HG02588 (cell line): ENCODE results near the gene PIANP.
"Not testable (repeated sequence)": the region's sequence is repeated elsewhere in the genome, so short reads cannot be mapped to it uniquely, and the experiment has no call there.

ENCODE experiments used
- ATAC-seq: cut with Tn5 transposase; IDR thresholded peaks from one replicate; pipeline ENCODE4 v1.9.1; 2021; ENCODE audit warnings: mild to moderate bottlenecking, moderate library complexity; ENCODE audit not compliant: unreplicated experiment

The PIANP gene

DNA sequence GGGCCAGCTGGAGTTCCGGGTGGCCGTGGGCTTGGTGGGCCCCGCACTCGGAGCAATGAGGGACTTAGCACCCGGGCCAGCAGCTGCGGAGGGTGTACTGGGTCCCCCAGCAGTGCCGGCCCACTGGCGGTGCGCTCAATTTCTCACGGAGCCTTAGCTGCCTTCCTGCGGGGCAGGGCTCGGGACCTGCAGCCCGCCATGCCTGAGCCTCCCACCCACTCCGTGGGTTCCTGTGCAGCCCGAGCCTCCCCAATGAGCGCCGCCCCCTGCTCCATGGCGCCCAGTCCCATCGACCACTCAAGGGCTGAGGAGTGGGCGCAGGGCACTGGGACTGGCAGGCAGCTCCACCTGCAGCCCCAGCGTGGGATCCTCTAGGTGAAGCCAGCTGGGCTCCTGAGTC, 7.7 kb upstream of the PIANP start:
- ATAC-seq, result not testable (repeated sequence)

- ATAC-seq, result no peak
Observed at GRCh38 chr12:6703631-6704030, 3.0 kb upstream of the PIANP start.

GRCh38 chr12:6701078-6701768, 608 bp upstream of the PIANP start:
- no peak for ATAC-seq

- no peak for ATAC-seq
Observed at GRCh38 chr12:6699989-6700645, 498 bp downstream of the PIANP start.

- no peak for ATAC-seq
Observed at GRCh38 chr12:6699259-6699988, 1.2 kb downstream of the PIANP start.

DNA sequence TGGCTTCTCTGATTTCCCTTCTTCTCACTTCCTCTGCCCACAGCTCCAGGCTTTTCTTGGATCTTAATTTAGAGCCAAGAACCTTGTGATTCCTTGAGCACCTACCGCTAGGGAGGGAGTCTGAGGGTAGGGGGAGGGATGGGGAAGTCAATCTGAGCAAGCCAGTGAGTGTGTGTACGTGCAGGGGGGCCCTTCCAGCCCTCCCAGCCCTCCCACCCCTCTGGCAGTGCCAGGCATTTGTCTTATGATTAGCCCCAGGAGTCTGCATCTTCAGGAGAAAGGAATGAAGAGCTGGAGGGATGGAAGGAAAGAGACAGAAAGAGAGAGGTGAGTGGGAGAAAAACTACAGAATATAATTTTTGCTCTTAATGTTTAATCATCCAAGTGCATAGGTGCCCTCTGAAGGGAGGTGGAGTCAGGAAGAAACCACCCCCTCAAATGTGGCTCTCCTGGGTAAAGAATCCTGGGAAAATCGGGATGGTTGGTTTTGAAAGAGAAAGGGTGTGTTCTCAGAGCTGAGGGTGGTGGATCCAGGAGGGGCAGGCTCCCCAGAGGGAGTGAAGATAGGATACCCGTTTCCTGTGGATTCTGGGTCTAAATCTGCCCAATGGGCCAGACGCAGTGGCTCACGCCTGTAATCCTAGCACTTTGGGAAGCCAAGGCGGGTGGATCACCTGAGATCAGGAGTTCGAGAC, 2.1 kb downstream of the PIANP start:
- no peak for ATAC-seq

DNA sequence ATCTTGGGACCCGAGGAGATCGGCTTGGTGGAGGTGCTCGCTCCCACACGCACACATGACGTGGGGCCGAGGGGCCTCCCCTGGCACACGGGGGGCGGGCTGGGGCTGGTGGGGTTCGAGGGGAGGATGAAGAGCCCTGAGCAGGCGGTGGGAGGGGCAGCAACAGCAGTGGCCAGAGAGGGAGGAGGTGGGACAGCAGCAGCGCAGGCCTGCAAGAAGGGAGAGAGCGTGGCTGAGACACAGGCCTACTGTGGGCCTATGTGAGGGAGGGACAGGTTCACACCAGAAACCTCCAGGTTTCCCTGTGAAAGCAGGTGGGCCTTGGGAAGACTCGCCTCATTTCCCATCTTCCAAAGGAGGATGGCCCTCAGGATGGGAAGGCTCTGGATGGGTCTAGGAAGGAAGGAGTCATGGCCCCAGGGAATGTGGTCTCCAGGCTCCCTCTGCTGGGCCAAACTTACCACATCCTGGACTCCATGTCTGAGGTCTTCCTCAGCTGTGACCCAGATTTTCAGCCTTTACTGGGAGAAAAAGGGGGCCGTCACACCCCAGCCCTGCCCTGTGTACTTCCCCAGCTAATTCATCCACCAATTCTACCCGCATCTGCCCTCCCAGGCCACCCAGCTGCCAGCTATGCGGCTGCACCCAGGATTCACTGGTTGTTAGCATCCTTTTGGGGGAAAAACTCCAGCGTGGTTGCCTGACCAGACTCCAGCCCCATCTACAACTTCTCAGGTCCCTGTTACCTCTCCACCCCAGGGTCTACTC, 2.8 kb downstream of the PIANP start:
- ATAC-seq, result no peak

DNA sequence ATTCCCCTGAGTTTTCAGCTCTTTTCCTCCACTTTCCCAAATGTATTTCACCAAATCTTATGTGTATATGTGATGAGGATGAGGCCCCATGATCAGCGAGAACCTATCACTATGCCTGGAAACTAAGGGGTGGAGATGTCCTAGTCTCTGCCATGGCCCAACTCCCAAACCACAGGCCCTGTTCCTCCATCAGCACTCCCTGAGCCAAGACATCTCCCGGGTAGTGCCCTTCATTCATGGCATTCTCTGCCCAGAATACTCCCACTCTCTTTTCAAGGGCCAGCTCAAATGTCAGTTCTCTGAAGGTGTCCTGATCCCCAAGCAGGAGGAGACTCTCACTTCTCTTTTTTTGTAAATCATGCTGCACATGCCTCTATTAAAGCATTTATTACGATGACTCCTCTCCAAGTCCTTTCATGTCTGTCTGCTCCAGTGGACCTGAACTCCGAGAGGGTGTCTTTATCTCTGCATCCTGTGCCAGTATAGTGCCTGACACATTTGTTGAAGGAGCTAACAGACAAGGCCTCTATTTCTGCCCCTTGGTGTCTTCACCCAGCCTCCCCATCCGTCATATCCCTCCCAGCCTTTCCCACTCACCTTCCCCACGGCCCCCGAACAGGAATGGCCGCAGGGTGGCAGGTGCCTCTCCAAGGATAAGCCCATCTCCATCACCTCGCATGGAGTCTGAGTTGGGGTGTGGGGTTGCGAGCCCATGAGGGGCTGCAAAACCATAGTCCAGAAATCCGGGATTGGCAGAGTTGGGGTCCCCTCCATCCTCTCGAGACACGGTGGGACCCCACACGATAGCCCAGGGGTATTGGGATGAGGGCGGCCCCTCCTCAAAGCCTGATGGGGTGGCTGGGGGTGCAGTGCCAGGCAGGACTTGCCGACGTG, 3.7 kb downstream of the PIANP start:
- no peak for ATAC-seq

DNA sequence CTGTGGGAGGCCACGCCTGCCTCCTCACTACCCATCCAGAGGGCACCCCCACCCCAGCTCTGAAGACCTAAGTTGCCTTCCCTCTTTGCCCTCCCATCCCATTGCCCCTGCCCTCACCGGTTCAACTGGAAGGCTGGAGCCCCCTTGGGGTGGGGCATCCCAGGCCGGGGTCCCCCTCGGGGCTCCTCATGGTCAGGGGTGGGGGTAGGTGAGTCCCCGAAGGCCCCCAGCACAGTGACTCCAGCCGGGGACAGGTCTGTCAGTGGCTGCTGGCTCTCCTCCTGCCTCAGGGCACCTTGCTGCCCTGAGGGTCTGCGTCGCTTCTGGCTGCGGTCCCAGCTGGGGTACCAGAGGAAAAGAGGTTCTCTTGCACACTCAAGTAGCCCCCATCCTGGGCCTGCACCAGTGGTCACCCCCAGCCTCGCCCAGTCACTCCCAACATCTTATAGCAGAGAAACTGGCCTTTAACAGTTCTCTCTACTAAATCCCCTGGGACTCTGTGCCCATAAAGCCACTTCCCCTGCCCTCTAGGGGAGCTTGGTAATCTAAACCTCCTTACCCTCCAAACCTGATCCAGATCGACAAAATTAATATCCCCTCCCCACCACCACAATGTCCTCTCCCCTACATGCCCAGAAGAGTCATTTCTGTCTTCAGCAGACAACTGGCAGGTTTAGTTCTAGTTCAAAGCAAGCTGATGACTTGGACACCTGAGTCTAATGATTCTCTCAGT, 5.1 kb downstream of the PIANP start:
- ATAC-seq, result no peak

DNA sequence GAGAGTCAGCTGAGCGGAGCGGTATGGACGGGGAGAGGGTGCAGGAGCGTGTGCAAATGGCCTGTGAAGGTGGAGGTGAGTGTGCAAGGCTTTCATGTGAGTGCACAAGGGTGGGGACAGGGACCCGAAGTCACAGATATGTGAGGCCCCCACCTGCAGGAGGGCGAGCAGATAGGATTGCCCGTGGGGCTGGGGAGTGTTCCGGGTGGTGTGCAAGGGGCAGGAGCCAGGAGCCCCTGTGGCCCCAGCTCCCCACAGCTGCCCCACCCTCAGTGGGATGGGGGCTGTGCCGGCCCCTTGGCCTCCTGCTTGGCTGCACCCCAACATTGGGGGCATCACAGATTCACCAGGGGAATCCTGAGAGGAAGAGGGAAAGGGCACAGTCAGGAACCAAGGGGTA, 5.9 kb downstream of the PIANP start:
- ATAC-seq, result no peak

DNA sequence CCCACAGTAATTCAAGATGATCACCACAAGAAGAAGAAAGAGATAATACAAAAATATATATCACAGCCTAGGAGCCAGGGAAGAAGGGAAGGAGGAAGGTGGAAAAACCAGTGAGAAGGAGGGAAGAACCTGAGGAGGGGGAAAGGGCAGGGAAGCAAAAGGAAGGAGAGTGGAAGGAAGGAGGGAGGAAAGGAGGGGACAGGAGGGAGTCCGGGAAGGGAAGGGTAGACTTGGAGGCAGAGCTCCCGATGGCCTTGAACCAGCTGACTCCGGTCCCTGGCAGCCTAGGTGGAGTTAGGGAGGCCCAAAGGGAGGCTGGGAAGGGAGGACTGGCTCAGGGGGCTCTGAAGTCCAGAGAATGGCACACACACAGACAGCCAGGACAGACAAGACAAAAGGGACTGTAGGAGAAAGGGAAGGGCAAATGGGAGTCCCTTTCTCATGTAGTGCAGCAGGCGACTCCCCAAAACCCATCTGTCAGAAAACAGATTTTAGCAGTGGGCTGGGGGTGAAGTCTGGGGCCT, 6.7 kb downstream of the PIANP start:
- ATAC-seq, result no peak

DNA sequence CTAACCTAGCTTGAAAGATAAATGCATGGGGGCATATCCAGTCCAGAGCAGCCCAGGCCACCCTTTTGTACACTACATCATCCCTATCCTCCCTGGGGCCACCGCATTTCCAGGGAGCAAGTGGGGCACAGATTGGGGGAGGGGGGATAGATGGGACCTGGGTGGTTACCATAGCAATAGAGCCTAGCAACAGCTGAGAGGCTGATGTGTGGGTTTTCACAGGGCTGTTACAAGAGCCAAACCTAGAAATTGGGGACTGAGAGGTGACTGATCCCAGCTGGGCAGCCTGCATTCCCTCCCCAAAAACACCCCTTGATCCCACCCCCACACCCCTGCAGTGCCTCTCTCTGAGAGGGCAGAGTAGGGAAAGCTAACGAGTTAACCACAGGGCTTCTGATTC, 7.7 kb downstream of the PIANP start:
- no peak for ATAC-seq

DNA sequence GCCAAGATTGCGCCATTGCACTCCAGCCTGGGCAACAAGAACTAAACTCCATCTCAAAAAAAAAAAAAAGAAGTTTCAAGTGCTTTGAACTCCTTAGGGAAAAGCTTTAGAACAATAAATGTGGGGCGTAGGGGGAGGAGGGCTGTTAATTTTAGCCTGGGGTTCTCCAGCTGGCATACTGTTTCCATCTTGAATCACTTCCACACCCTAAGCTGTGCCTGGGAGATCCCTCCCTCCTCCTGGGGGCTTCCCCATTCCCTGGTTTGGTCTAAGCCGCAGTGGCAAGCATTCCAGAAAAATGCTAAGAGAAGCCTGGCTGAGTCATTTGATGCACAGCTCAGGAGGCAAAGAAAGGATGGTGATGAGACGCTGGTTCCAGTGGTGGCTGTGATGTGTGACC, 9.1 kb downstream of the PIANP start:
- ATAC-seq, result no peak

- peak; percentile 69 for ATAC-seq
Observed at GRCh38 chr12:6688999-6689882, 11.4 kb downstream of the PIANP start, which contains the start of gene ZNF384. ZNF384 (minus strand) TSS chr12:6689375; CDS start chr12:6679520, 9,855 bp downstream.

- ATAC-seq, result no peak
Observed at GRCh38 chr12:6688543-6688998, 12.0 kb downstream of the PIANP start.

GRCh38 chr12:6685814-6686213, 14.8 kb downstream of the PIANP start:
- ATAC-seq, result no peak

DNA sequence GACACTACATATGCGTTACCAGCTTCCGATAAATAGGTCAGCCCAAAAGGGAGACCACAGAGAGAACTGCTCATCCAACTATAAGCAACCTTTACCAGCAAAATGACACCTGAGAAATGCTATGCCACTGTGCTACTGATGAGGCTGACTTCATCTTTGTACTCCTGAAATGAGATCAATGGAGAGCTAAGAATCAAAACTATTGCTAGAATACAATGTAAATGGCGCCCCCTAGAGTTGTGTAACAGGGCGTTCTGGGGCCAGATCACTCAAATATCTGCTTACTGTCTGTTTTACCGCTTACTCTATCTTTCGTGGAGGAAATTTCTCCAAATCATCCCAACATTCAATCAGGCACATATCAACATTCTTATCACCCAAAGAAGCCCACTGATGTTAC, 16.0 kb downstream of the PIANP start:
- ATAC-seq, result no peak

GRCh38 chr12:6676962-6677361, 23.7 kb downstream of the PIANP start:
- ATAC-seq, result no peak
